Endothelial cell of umbilical vein (primary cell): ENCODE measurements around the gene MMAA.
"Not testable (repeated sequence)": the region's sequence is repeated elsewhere in the genome, so short reads cannot be mapped to it uniquely, and the experiment has no call there.

Experiments
- EZH2 ChIP-seq: IDR thresholded peaks from 2 replicates; pipeline ENCODE4 v1.6.1; 2012; ENCODE audit warnings: borderline replicate concordance, low read depth, mild to moderate bottlenecking, moderate library complexity, low read length, inconsistent platforms; ENCODE audit not compliant: severe bottlenecking
- JUN ChIP-seq: IDR thresholded peaks from 2 replicates; pipeline ENCODE4 v1.6.1; 2011; ENCODE audit warnings: borderline replicate concordance, low read depth; ENCODE audit not compliant: insufficient read length, insufficient read depth
- MYC ChIP-seq: IDR thresholded peaks from one replicate; pipeline ENCODE4 v1.6.1; 2011; ENCODE audit warnings: mild to moderate bottlenecking, low read depth, low read length
- POLR2A ChIP-seq: IDR thresholded peaks from 2 replicates; pipeline ENCODE4 v1.6.1; 2012; ENCODE audit warnings: low read depth, mild to moderate bottlenecking, control low read depth, low read length
- POLR2AphosphoS5 ChIP-seq: IDR thresholded peaks from 2 replicates; pipeline ENCODE4 v1.6.1; 2012; ENCODE audit warnings: low read depth, mild to moderate bottlenecking, control low read depth, low read length, moderate library complexity; ENCODE audit not compliant: insufficient read depth
- TF ChIP-seq, protein P1 (sequence below), 2 donors: IDR thresholded peaks; 1 replicate in 1 of 2; 2 replicates in 1 of 2; pipeline ENCODE4 v1.5.1; 2011; ENCODE audit warnings: low read length in 2 of 2, mild to moderate bottlenecking in 2 of 2, moderate library complexity in 2 of 2, control low read depth in 1 of 2, inconsistent platforms in 1 of 2, low read depth in 1 of 2; ENCODE audit not compliant: insufficient read depth in 1 of 2; ENCODE audit errors: extremely low read depth in 1 of 2
- TF ChIP-seq, protein P2 (sequence below): IDR thresholded peaks from 2 replicates; pipeline ENCODE4 v1.6.1; 2011; ENCODE audit not compliant: insufficient read depth, insufficient read length

GRCh38 chr4:145574546-145574945, 44.6 kb upstream of the MMAA start:
- TF ChIP-seq, protein P1, sequence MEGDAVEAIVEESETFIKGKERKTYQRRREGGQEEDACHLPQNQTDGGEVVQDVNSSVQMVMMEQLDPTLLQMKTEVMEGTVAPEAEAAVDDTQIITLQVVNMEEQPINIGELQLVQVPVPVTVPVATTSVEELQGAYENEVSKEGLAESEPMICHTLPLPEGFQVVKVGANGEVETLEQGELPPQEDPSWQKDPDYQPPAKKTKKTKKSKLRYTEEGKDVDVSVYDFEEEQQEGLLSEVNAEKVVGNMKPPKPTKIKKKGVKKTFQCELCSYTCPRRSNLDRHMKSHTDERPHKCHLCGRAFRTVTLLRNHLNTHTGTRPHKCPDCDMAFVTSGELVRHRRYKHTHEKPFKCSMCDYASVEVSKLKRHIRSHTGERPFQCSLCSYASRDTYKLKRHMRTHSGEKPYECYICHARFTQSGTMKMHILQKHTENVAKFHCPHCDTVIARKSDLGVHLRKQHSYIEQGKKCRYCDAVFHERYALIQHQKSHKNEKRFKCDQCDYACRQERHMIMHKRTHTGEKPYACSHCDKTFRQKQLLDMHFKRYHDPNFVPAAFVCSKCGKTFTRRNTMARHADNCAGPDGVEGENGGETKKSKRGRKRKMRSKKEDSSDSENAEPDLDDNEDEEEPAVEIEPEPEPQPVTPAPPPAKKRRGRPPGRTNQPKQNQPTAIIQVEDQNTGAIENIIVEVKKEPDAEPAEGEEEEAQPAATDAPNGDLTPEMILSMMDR (IDR thresholded peaks at IDR 0.05; ENCODE audit: extremely low read depth in 1 of 2, insufficient read depth in 1 of 2, low read depth in 1 of 2, low read length in 2 of 2) = not testable (repeated sequence)
- TF ChIP-seq POLR2A, JUN, POLR2AphosphoS5, MYC, EZH2: not testable (repeated sequence)
- TF ChIP-seq, protein P2, sequence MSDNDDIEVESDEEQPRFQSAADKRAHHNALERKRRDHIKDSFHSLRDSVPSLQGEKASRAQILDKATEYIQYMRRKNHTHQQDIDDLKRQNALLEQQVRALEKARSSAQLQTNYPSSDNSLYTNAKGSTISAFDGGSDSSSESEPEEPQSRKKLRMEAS = not testable (repeated sequence)
